ENCODE results near the gene KCNG4. TPM values are rescaled to one million over a fixed set of nuclear protein-coding genes. Genes with fewer than 3 reads are reported as not detected.

The KCNG4 gene
- total RNA-seq, 1 donor from 2014 or later, result not detected

DNA sequence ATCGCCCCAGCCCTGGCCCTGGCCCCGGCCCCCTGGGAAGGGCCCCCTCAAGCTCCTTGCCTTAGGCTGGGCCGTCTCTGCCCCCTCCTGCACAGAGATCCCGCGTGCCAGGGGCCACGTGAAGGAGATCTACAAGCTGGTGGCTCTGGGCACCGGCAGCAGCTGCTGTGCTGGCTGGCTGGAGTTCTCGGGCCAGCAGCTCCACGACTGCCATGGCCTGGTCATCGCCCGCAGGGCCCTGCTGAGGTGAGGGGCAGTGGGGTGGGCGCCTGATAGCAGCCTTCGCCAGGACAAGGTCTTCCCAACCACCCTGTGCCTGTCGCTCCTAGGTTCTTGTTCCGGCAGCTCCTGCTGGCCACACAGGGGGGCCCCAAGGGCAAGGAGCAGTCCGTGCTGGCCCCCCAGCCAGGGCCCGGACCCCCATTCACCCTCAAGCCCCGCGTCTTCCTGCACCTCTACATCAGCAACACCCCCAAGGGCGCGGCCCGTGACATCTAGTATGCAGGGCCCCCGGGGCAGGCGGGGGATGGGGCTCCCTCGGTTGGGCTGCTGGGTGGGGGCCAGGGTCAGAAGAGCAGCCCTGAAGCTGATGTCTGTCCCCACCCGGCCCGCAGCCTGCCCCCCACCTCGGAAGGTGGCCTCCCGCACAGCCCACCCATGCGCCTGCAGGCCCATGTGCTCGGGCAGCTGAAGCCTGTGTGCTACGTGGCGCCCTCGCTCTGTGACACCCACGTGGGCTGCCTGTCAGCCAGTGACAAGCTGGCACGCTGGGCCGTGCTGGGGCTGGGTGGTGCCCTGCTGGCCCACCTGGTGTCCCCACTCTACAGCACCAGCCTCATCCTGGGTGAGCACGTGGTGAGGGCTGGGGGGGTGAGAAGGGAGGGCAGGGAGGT lies 44.4 kb downstream of the KCNG4 start:
- no peaks in the 10 kb centered on the region for H3K79me2 ChIP-seq (ENCODE audit: low read depth)
- H3K4me3 Mint-ChIP-seq, result no peak overlapping the region
- no peak for TF ChIP-seq CTCF (IDR thresholded peaks at IDR 0.05)
- no peak for TF ChIP-seq EZH2 (IDR thresholded peaks at IDR 0.05)
- no peak for TF ChIP-seq EZH2phosphoT487 (IDR thresholded peaks at IDR 0.05)
- peaks cover 8% of the 10 kb centered on the region for H3K4me1 ChIP-seq
- H3K4me1 Mint-ChIP-seq, result peaks cover 18% of the 10 kb centered on the region
- no peaks in the 10 kb centered on the region for H3K36me3 Mint-ChIP-seq
- no peak overlapping the region for H3K4me3 ChIP-seq
- no peaks in the 10 kb centered on the region for H3K9me3 ChIP-seq (ENCODE audit: low read depth)
- peaks cover 12% of the 10 kb centered on the region for H3K27me3 Mint-ChIP-seq (ENCODE audit: insufficient read depth, low read depth)
- H3K36me3 ChIP-seq, result no peaks in the 10 kb centered on the region
- no peaks in the 10 kb centered on the region for H3K9me3 Mint-ChIP-seq
- H4K20me1 ChIP-seq (ENCODE audit: low read depth), result no peaks in the 10 kb centered on the region
- no peak overlapping the region for H3K27ac ChIP-seq
- no peak for DNase-seq (ENCODE audit: low spot score)
- no peak overlapping the region for H3K27ac Mint-ChIP-seq
- H3K27me3 ChIP-seq, result no peaks in the 10 kb centered on the region
- H3K4me2 ChIP-seq, result no peak overlapping the region
- H3K9ac ChIP-seq, result no peak overlapping the region
- no peaks in the 10 kb centered on the region for H3F3A ChIP-seq (ENCODE audit: low read depth)
- no peak overlapping the region for H2AFZ ChIP-seq (replicated peaks)

DNA sequence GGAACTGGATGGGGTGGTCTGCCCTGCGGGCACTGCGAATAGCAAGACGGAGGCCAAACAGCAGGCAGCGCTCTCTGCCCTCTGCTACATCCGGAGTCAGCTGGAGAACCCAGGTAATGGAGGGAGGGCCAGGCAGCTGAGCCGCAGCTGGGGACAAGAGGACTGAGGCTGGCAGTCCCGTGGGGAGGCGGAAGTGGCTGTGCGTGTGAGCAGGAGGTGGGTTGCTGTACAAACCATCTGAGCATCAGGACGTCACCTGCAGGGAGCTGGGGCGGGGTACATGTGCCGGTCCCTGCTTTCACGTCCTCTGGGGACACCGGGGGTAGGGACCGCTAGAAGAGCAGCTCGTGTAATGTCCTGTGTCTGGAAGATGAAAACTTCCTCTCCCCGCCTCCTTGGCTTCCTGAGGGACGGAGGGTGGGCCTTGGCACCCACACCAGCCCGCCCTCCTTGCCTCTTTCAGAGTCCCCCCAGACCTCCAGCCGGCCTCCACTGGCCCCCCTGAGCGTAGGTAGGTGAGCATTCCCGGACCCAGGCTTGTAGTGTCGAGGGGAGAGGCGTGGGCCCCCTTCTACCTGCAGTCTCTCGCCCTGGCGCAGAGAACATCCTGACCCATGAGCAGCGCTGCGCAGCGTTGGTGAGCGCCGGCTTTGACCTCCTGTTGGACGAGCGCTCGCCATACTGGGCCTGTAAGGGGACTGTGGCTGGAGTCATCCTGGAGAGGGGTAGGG lies 45.2 kb downstream of the KCNG4 start:
- no peak overlapping the region for H2AFZ ChIP-seq (replicated peaks)
- H3K4me3 ChIP-seq, result no peak overlapping the region
- peaks cover 7% of the 10 kb centered on the region for H3K4me1 ChIP-seq
- H3K4me3 Mint-ChIP-seq, result no peak overlapping the region
- DNase-seq (ENCODE audit: low spot score), result no peak
- peaks cover 18% of the 10 kb centered on the region for H3K4me1 Mint-ChIP-seq
- H3K36me3 Mint-ChIP-seq, result no peaks in the 10 kb centered on the region
- H3K79me2 ChIP-seq (ENCODE audit: low read depth), result no peaks in the 10 kb centered on the region
- no peak overlapping the region for H3K27ac ChIP-seq
- peaks cover 12% of the 10 kb centered on the region for H3K27me3 Mint-ChIP-seq (ENCODE audit: insufficient read depth, low read depth)
- no peak overlapping the region for H3K27ac Mint-ChIP-seq
- H3F3A ChIP-seq (ENCODE audit: low read depth), result no peaks in the 10 kb centered on the region
- no peaks in the 10 kb centered on the region for H4K20me1 ChIP-seq (ENCODE audit: low read depth)
- no peaks in the 10 kb centered on the region for H3K9me3 Mint-ChIP-seq
- H3K36me3 ChIP-seq, result no peaks in the 10 kb centered on the region
- H3K27me3 ChIP-seq, result no peaks in the 10 kb centered on the region
- H3K4me2 ChIP-seq, result no peak overlapping the region
- no peak overlapping the region for H3K9ac ChIP-seq
- no peak for TF ChIP-seq EZH2phosphoT487 (IDR thresholded peaks at IDR 0.05)
- no peak for TF ChIP-seq CTCF (IDR thresholded peaks at IDR 0.05)
- no peak for TF ChIP-seq EZH2 (IDR thresholded peaks at IDR 0.05)
- H3K9me3 ChIP-seq (ENCODE audit: low read depth), result no peaks in the 10 kb centered on the region

- H3K27ac Mint-ChIP-seq, result peak overlapping the region; percentile 33
- no peak for TF ChIP-seq EZH2phosphoT487 (IDR thresholded peaks at IDR 0.05)
- no peak for TF ChIP-seq EZH2 (IDR thresholded peaks at IDR 0.05)
- no peak for TF ChIP-seq CTCF (IDR thresholded peaks at IDR 0.05)
- H3K36me3 ChIP-seq, result no peaks in the 10 kb centered on the region
These were observed 45.8 kb downstream of the KCNG4 start for GRCh38 chr16:84194018-84194417.

More at GRCh38 chr16:84194018-84194417, 45.8 kb downstream of the KCNG4 start:
- DNase-seq (ENCODE audit: low spot score), result no peak
- Histone ChIP-seq H3K4me1 (peaks cover 1% of the 10 kb centered on the region), H4K20me1 (ENCODE audit: low read depth) (no peaks in the 10 kb centered on the region), H3K4me3 (no peak overlapping the region), H2AFZ (replicated peaks) (no peak overlapping the region), H3K4me2 (no peak overlapping the region), H3K9ac (no peak overlapping the region), H3K27ac (no peak overlapping the region), H3K9me3 (ENCODE audit: low read depth) (no peaks in the 10 kb centered on the region), H3F3A (ENCODE audit: low read depth) (no peaks in the 10 kb centered on the region), H3K79me2 (ENCODE audit: low read depth) (no peaks in the 10 kb centered on the region), H3K27me3 (no peaks in the 10 kb centered on the region)
- no peaks in the 10 kb centered on the region for H3K36me3 Mint-ChIP-seq
- peaks cover 13% of the 10 kb centered on the region for H3K4me1 Mint-ChIP-seq
- H3K4me3 Mint-ChIP-seq, result peak overlapping the region; percentile 41
- no peaks in the 10 kb centered on the region for H3K9me3 Mint-ChIP-seq
- peaks cover 12% of the 10 kb centered on the region for H3K27me3 Mint-ChIP-seq (ENCODE audit: insufficient read depth, low read depth)

Measured in neural progenitor cell (in vitro differentiated cells).